Measurements from ENCODE around the gene PANK1. TPM values are rescaled to one million over a fixed set of nuclear protein-coding genes. Genes with fewer than 3 reads are reported as not detected.

PANK1 gene
- total RNA-seq, 1 donor from 2014 or later: 7.6 TPM

- intact Hi-C loops (cut with micrococcal nuclease): no loop called here
Measured at GRCh38 chr10:89652806-89653370, 7.8 kb upstream of the PANK1 start.

GRCh38 chr10:89651916-89652573 is 7.0 kb upstream of the PANK1 start:
- intact Hi-C loops (cut with micrococcal nuclease): no loop called here

- intact Hi-C loops (cut with micrococcal nuclease): no loop called here
Measured at GRCh38 chr10:89651205-89651915, 6.3 kb upstream of the PANK1 start.

- intact Hi-C loops (cut with micrococcal nuclease): no loop called here
Measured at GRCh38 chr10:89649051-89649450, 4.0 kb upstream of the PANK1 start.

GRCh38 chr10:89648074-89648473 is 3.0 kb upstream of the PANK1 start:
- intact Hi-C loops (cut with micrococcal nuclease): no loop called here

- intact Hi-C loops (cut with micrococcal nuclease): no loop called here
Measured at GRCh38 chr10:89646889-89647657, 2.0 kb upstream of the PANK1 start.

GRCh38 chr10:89645742-89646172 is 715 bp upstream of the PANK1 start:
- intact Hi-C loops (cut with micrococcal nuclease): loop anchor here (2.0 kb wide), 1 partner anchor 231 kb away; the partner anchor contains the start of gene IFIT5

- intact Hi-C loops (cut with micrococcal nuclease): loop anchor here (1.0 to 5.0 kb wide), 3 partner anchors 57 to 392 kb away; partner anchors contain the start of genes IFIT5, KIF20B and LIPA
Measured at GRCh38 chr10:89644691-89644966, 413 bp downstream of the PANK1 start.

GRCh38 chr10:89643812-89644690 is 991 bp downstream of the PANK1 start:
- intact Hi-C loops (cut with micrococcal nuclease): loop anchor here (1.0 to 5.0 kb wide), 3 partner anchors 57 to 392 kb away; partner anchors contain the start of genes IFIT5, KIF20B and LIPA

- intact Hi-C loops (cut with micrococcal nuclease): loop anchor here (5.0 kb wide), 1 partner anchor 391 kb away; the partner anchor contains the start of gene LIPA
Measured at GRCh38 chr10:89643431-89643811, 1.6 kb downstream of the PANK1 start.

- intact Hi-C loops (cut with micrococcal nuclease): loop anchor here (5.0 kb wide), 1 partner anchor 390 kb away; the partner anchor contains the start of gene LIPA
Measured at GRCh38 chr10:89642193-89642592, 2.8 kb downstream of the PANK1 start.

- intact Hi-C loops (cut with micrococcal nuclease): loop anchor here (5.0 kb wide), 1 partner anchor 388 kb away; the partner anchor contains the start of gene LIPA
Measured at GRCh38 chr10:89640241-89640640, 4.8 kb downstream of the PANK1 start.

- intact Hi-C loops (cut with micrococcal nuclease): no loop called here
Measured at GRCh38 chr10:89639326-89639725, 5.7 kb downstream of the PANK1 start.

- intact Hi-C loops (cut with micrococcal nuclease): no loop called here
Measured at GRCh38 chr10:89637113-89637512, 7.9 kb downstream of the PANK1 start.

- intact Hi-C loops (cut with micrococcal nuclease): no loop called here
Measured at GRCh38 chr10:89634637-89635036, 10.4 kb downstream of the PANK1 start.

- intact Hi-C loops (cut with micrococcal nuclease): no loop called here
Measured at GRCh38 chr10:89633484-89633883, 11.6 kb downstream of the PANK1 start.

- intact Hi-C loops (cut with micrococcal nuclease): no loop called here
Measured at GRCh38 chr10:89632824-89633223, 12.2 kb downstream of the PANK1 start.

- intact Hi-C loops (cut with micrococcal nuclease): no loop called here
Measured at GRCh38 chr10:89627830-89628229, 17.2 kb downstream of the PANK1 start.

- intact Hi-C loops (cut with micrococcal nuclease): no loop called here
Measured at GRCh38 chr10:89625041-89625765, 19.8 kb downstream of the PANK1 start.

- intact Hi-C loops (cut with micrococcal nuclease): no loop called here
Measured at GRCh38 chr10:89624020-89624419, 21.0 kb downstream of the PANK1 start.

Measured in T-helper 2 cell treated with Interferon-gamma antibody and Interleukin-4, amounts not matched to agents 100 ng/mL and 5 ng/mL, for 36 hours (primary cell).